H1 (cell line): ENCODE data around the gene S100PBP. TPM values are rescaled to one million over a fixed set of nuclear protein-coding genes. Genes with fewer than 3 reads are reported as not detected.

ENCODE experiments used
- CTCF ChIA-PET: fragments of 300-600 bp; sonication (Branson Sonifier 250); formaldehyde crosslinking; loops from one replicate; lab custom pipeline; 2021; ENCODE audit not compliant: partially characterized antibody; lab: Charles Lee
- POLR2A ChIA-PET: fragments of 300-600 bp; sonication (Branson Sonifier 250); formaldehyde crosslinking; loops from one replicate; lab custom pipeline; 2021; ENCODE audit warnings: inconsistent platforms; ENCODE audit not compliant: partially characterized antibody; lab: Charles Lee
- DNase-seq, 2 experiments: peaks; one replicate each; pipeline versions ENCODE4 v3.0.0 to v3.0.0-alpha.2; 2010 to 2022; ENCODE audit warnings: low spot score in 2 of 2, low read depth in 1 of 2, mixed read lengths in 1 of 2
- FAIRE-seq: peaks from 2 replicates; lab custom pipeline; 2011; peaks lifted over from hg19 to GRCh38; lab: Jason Lieb, UNC
- H2AFZ ChIP-seq: 2 replicates; pipeline ENCODE4 v1.8.1; 2012; ENCODE audit warnings: low read length, inconsistent platforms
- H2AK5ac ChIP-seq: 2 replicates; pipeline ENCODE4 v1.6.1; 2013; ENCODE audit warnings: low read depth, low read length
- H2BK120ac ChIP-seq: replicated peaks from 2 replicates; pipeline ENCODE3; 2013; ENCODE audit warnings: low read depth, low read length, inconsistent platforms
- H2BK12ac ChIP-seq: 2 replicates; pipeline ENCODE4 v1.6.1; 2013; ENCODE audit warnings: low read depth, low read length
- H2BK15ac ChIP-seq: 2 replicates; pipeline ENCODE4 v1.6.1; 2013; ENCODE audit warnings: low read length
- H2BK20ac ChIP-seq: 2 replicates; pipeline ENCODE4 v1.6.1; 2013; ENCODE audit warnings: low read length
- H2BK5ac ChIP-seq: 2 replicates; pipeline ENCODE4 v1.6.1; 2013; ENCODE audit warnings: low read depth, low read length
- H3K14ac ChIP-seq: 2 replicates; pipeline ENCODE4 v1.6.1; 2013; ENCODE audit warnings: inconsistent platforms; ENCODE audit not compliant: insufficient read length
- H3K18ac ChIP-seq: 2 replicates; pipeline ENCODE4 v1.6.1; 2013; ENCODE audit warnings: low read length; ENCODE audit errors: extremely low read depth
- H3K23ac ChIP-seq: 2 replicates; pipeline ENCODE4 v1.6.1; 2013; ENCODE audit warnings: inconsistent platforms; ENCODE audit not compliant: insufficient read length
- H3K23me2 ChIP-seq: 2 replicates; pipeline ENCODE4 v1.6.1; 2013; ENCODE audit warnings: low read depth, low read length
- H3K27ac ChIP-seq: 2 replicates; pipeline ENCODE4 v1.6.1; 2011; ENCODE audit warnings: low read depth, low read length, inconsistent platforms
- H3K27me3 ChIP-seq, 4 experiments: replicated peaks in 1 of 4; 1 replicate in 1 of 4; 2 replicates in 3 of 4; pipeline versions ENCODE4 v1.6.1 to v1.8.1; 2011 to 2013; ENCODE audit warnings: low read length in 3 of 4, mild to moderate bottlenecking in 3 of 4, inconsistent platforms in 2 of 4, mixed read lengths in 2 of 4, moderate library complexity in 1 of 4; ENCODE audit not compliant: control insufficient read depth in 3 of 4, insufficient read depth in 3 of 4; ENCODE audit errors: extremely low read depth in 1 of 4
- H3K36me3 ChIP-seq, 4 experiments: 2 replicates each; pipeline versions ENCODE4 v1.6.1 to v1.8.1; 2011 to 2013; ENCODE audit warnings: mild to moderate bottlenecking in 4 of 4, low read length in 3 of 4, moderate library complexity in 2 of 4, control low read depth in 1 of 4, inconsistent platforms in 1 of 4; ENCODE audit not compliant: insufficient read depth in 4 of 4, control insufficient read depth in 2 of 4
- H3K4ac ChIP-seq: replicated peaks from 2 replicates; pipeline ENCODE3; 2013; ENCODE audit warnings: low read length, low read depth, mixed read lengths, inconsistent platforms; ENCODE audit not compliant: insufficient read length
- H3K4me1 ChIP-seq, 4 experiments: replicated peaks in 1 of 4; 1 replicate in 1 of 4; 2 replicates in 3 of 4; pipeline versions ENCODE4 v1.6.1 to v1.8.1; 2011 to 2013; ENCODE audit warnings: low read length in 3 of 4, inconsistent platforms in 2 of 4, mixed read lengths in 1 of 4; ENCODE audit not compliant: insufficient read depth in 4 of 4, control insufficient read depth in 3 of 4
- H3K4me2 ChIP-seq, 2 experiments: 2 replicates each; pipeline versions ENCODE4 v1.6.1 to v1.8.1; 2011 to 2013; ENCODE audit warnings: low read depth in 2 of 2, low read length in 2 of 2, control low read depth in 1 of 2, inconsistent platforms in 1 of 2, mild to moderate bottlenecking in 1 of 2; ENCODE audit not compliant: insufficient read depth in 1 of 2
- H3K4me3 ChIP-seq, 4 experiments: fragments of 200-600, 300-600 bp in 1 of 4; sonication (generic), shearing (Covaris generic), sonication (Bioruptor Twin) in 1 of 4; 2 replicates each; pipeline versions ENCODE4 v1.5.1 to v1.8.1; 2011 to 2016; ENCODE audit warnings: low read length in 4 of 4, low read depth in 3 of 4, control low read depth in 2 of 4, inconsistent platforms in 2 of 4, mild to moderate bottlenecking in 2 of 4, mixed read lengths in 1 of 4, moderate library complexity in 1 of 4; ENCODE audit not compliant: insufficient read depth in 2 of 4; ENCODE audit errors: extremely low read depth in 1 of 4
- H3K56ac ChIP-seq: replicated peaks from 2 replicates; pipeline ENCODE3; 2013; ENCODE audit warnings: low read depth, mild to moderate bottlenecking, mixed read lengths, low read length, inconsistent platforms; ENCODE audit not compliant: insufficient read length
- H3K79me1 ChIP-seq: 2 replicates; pipeline ENCODE4 v1.6.1; 2013; ENCODE audit warnings: low read depth, low read length, control low read depth
- H3K79me2 ChIP-seq, 2 experiments: 2 replicates each; pipeline versions ENCODE4 v1.6.1 to v1.8.1; 2012 to 2013; ENCODE audit warnings: low read length in 2 of 2, mild to moderate bottlenecking in 2 of 2, inconsistent platforms in 1 of 2; ENCODE audit not compliant: insufficient read depth in 2 of 2, control insufficient read depth in 1 of 2
- H3K9ac ChIP-seq, 4 experiments: replicated peaks in 1 of 4; 1 replicate in 1 of 4; 2 replicates in 3 of 4; pipeline versions ENCODE4 v1.6.1 to v1.8.1; 2011 to 2013; ENCODE audit warnings: low read depth in 3 of 4, low read length in 3 of 4, control low read depth in 2 of 4, mild to moderate bottlenecking in 2 of 4, moderate library complexity in 2 of 4, inconsistent platforms in 1 of 4; ENCODE audit errors: extremely low read depth in 1 of 4
- H3K9me3 ChIP-seq, 2 experiments: 2 replicates each; pipeline versions ENCODE4 v1.6.1 to v1.8.1; 2012 to 2013; ENCODE audit warnings: mild to moderate bottlenecking in 2 of 2, moderate library complexity in 2 of 2, control low read depth in 1 of 2, inconsistent platforms in 1 of 2, low read depth in 1 of 2, low read length in 1 of 2, mixed read lengths in 1 of 2; ENCODE audit not compliant: insufficient read depth in 2 of 2
- H4K20me1 ChIP-seq, 2 experiments: replicated peaks in 1 of 2; 2 replicates each; pipeline versions ENCODE3 to v1.8.1; 2011 to 2013; ENCODE audit warnings: inconsistent platforms in 2 of 2, low read length in 2 of 2, mild to moderate bottlenecking in 1 of 2; ENCODE audit not compliant: insufficient read depth in 2 of 2, control insufficient read depth in 1 of 2
- H4K5ac ChIP-seq: 2 replicates; pipeline ENCODE4 v1.6.1; 2013; ENCODE audit warnings: low read length, low read depth, mixed read lengths, inconsistent platforms; ENCODE audit not compliant: insufficient read length
- H4K8ac ChIP-seq: 2 replicates; pipeline ENCODE4 v1.8.0; 2013; ENCODE audit warnings: mild to moderate bottlenecking, moderate library complexity, low read length, inconsistent platforms; ENCODE audit not compliant: insufficient read depth; ENCODE audit errors: extremely low read depth
- H4K91ac ChIP-seq: replicated peaks from 2 replicates; pipeline ENCODE3; 2013; ENCODE audit warnings: low read length, mixed read lengths, inconsistent platforms; ENCODE audit not compliant: insufficient read length
- BRCA1 ChIP-seq: IDR thresholded peaks from 2 replicates; pipeline ENCODE4 v1.6.1; 2012; ENCODE audit warnings: low read depth, low read length, improper control_type of control experiment
- CHD2 ChIP-seq: IDR thresholded peaks from 2 replicates; pipeline ENCODE4 v1.6.1; 2012; ENCODE audit warnings: low read length, improper control_type of control experiment
- EZH2 ChIP-seq: fragments of 200-600 bp; sonication (generic); IDR thresholded peaks from 2 replicates; pipeline ENCODE4 v1.7.1; 2012; ENCODE audit warnings: low read depth, mild to moderate bottlenecking, moderate library complexity, low read length, inconsistent platforms; ENCODE audit not compliant: severe bottlenecking
- GABPA ChIP-seq: IDR thresholded peaks from 2 replicates; pipeline ENCODE4 v1.6.1; 2011; ENCODE audit warnings: mild to moderate bottlenecking, low read length, moderate library complexity, borderline replicate concordance; ENCODE audit not compliant: insufficient read depth
- GTF2F1 ChIP-seq: IDR thresholded peaks from 2 replicates; pipeline ENCODE4 v1.6.1; 2012; ENCODE audit warnings: low read depth, low read length, improper control_type of control experiment, borderline replicate concordance
- JUND ChIP-seq: IDR thresholded peaks from 2 replicates; pipeline ENCODE4 v1.6.1; 2011; ENCODE audit warnings: mild to moderate bottlenecking, improper control_type of control experiment, low read length
- KDM1A ChIP-seq: fragments of 200-600, 300-600 bp; sonication (generic); IDR thresholded peaks from 2 replicates; pipeline ENCODE4 v1.7.1; 2016; ENCODE audit warnings: mild to moderate bottlenecking, low read length, borderline replicate concordance
- PHF8 ChIP-seq: fragments of 200-600 bp; sonication (generic); conservative IDR thresholded peaks from 2 replicates; pipeline ENCODE4 v1.7.1; 2012; ENCODE audit warnings: low read depth, mild to moderate bottlenecking, inconsistent platforms, low read length, moderate library complexity
- POLR2A ChIP-seq, 2 experiments: IDR thresholded peaks; 1 replicate in 1 of 2; 2 replicates in 1 of 2; pipeline ENCODE4 v1.6.1; 2011; ENCODE audit warnings: low read depth in 2 of 2, low read length in 2 of 2, mild to moderate bottlenecking in 2 of 2; ENCODE audit errors: control extremely low read depth in 1 of 2
- POU5F1 ChIP-seq: IDR thresholded peaks from 2 replicates; pipeline ENCODE4 v1.6.1; 2011; ENCODE audit warnings: low read depth, mild to moderate bottlenecking, low read length, moderate library complexity
- SAP30 ChIP-seq: fragments of 300-600 bp; sonication (generic); IDR thresholded peaks from 2 replicates; pipeline ENCODE4 v1.7.1; 2012; ENCODE audit warnings: low read length, moderate library complexity, mild to moderate bottlenecking, inconsistent platforms; ENCODE audit not compliant: insufficient read depth, insufficient replicate concordance
- SRF ChIP-seq: IDR thresholded peaks from 2 replicates; pipeline ENCODE4 v1.6.1; 2011; ENCODE audit warnings: mild to moderate bottlenecking, low read depth, low read length, moderate library complexity
- TCF12 ChIP-seq: IDR thresholded peaks from 2 replicates; pipeline ENCODE4 v1.6.1; 2011; ENCODE audit warnings: low read depth, mild to moderate bottlenecking, low read length
- WGBS, 2 experiments: shearing (Covaris generic) in 1 of 2; methylation state at CpG; one replicate each; pipeline versions ENCODE4 v1.1.6 to v1.1.7; 2013 to 2015; ENCODE audit warnings: low lambda C conversion rate in 2 of 2, mixed read lengths in 2 of 2, inconsistent platforms in 1 of 2, low coverage in 1 of 2, missing lambda C conversion rate in 1 of 2; ENCODE audit not compliant: insufficient replicate concordance in 2 of 2, insufficient coverage in 1 of 2, insufficient read length in 1 of 2; ENCODE audit errors: extremely low coverage in 1 of 2, missing lambda C conversion rate in 1 of 2; 5-methylcytosine and 5-hydroxymethylcytosine counted together
- polyA plus RNA-seq, 7 experiments: library from polyadenylated mRNA; depleted of rRNA in 3 of 7; stranded (reverse) in 5 of 7; unstranded in 2 of 7; fragments of >200 nt in 5 of 7; fragments of 200-250 nt in 2 of 7; gene quantifications; 1 replicate in 5 of 7; 2 replicates in 1 of 7; 4 replicates in 1 of 7; pipeline versions ENCODE4 v1.2.1 to v1.2.3, GENCODE V29; 2011 to 2013; ENCODE audit warnings: missing spikeins in 2 of 7, mixed read lengths in 2 of 7
- total RNA-seq: library from RNA; stranded (reverse); fragmentation: NEBNext Ultra II Directional; extraction: Animal tissue kit (Norgen Biotek cat#: 25700); gene quantifications from 2 replicates; pipeline ENCODE4 v1.2.1, GENCODE V29; 2021

S100PBP gene
- total and polyA plus RNA-seq, 2 of the 8 experiments (the other 6 are each of a cell fraction or from before 2014, with no cell fraction given), result 43.8 to 68.3 TPM

GRCh38 chr1:32890516-32891240 is 73.2 kb downstream of the S100PBP start:
- POLR2A ChIA-PET, result interaction anchor here (0.7 kb wide), 1 partner anchor 38 kb away, joined by 3 read pairs; no protein-coding TSS in a partner anchor
- no peak overlapping the region for H3K9ac ChIP-seq
- no peak overlapping the region for H2BK5ac ChIP-seq
- no peak for FAIRE-seq
- no peak overlapping the region for H4K91ac ChIP-seq
- H3K23ac ChIP-seq, result no peak overlapping the region
- no peaks in the 10 kb centered on the region for H3K79me1 ChIP-seq
- 87% methylated on average over 7 of the region's 7 CpGs; no CpG with 5 or more reads in 1 of the 2 experiments for WGBS, 2 experiments
- no peak overlapping the region for H4K5ac ChIP-seq
- no peak overlapping the region for H3K27ac ChIP-seq
- no peak overlapping the region for H3K4me2 ChIP-seq
- peaks cover 2 to 45% (median 25%) of the 10 kb centered on the region in 4 experiments for H3K27me3 ChIP-seq
- no peak overlapping the region for H3K4me3 ChIP-seq
- H3K18ac ChIP-seq, result no peak overlapping the region
- H2BK12ac ChIP-seq, result no peak overlapping the region
- no peak for DNase-seq
- H3K9me3 ChIP-seq, result peaks cover 0 to 6% of the 10 kb centered on the region in 2 experiments; a peak in 1 of 4 replicates
- peaks cover 7% of the 10 kb centered on the region; the same call in 1 of the 2 replicates for H3K23me2 ChIP-seq
- H2AFZ ChIP-seq, result no peak overlapping the region
- no peak overlapping the region for H2AK5ac ChIP-seq
- H3K56ac ChIP-seq, result no peak overlapping the region
- H3K4ac ChIP-seq, result no peak overlapping the region
- no peak overlapping the region for H4K8ac ChIP-seq
- H3K79me2 ChIP-seq, result no peaks in the 10 kb centered on the region
- no peak overlapping the region for H2BK120ac ChIP-seq
- H4K20me1 ChIP-seq, result peaks cover 0 to 16% of the 10 kb centered on the region in 2 experiments
- no peaks in the 10 kb centered on the region for H3K36me3 ChIP-seq
- CTCF ChIA-PET, result interaction anchor here (0.7 to 16.6 kb wide), 13 partner anchors 9 to 204 kb away, joined by 3 to 382 read pairs (median 4); partner anchors contain the start of genes FNDC5 and HPCA
- no peak overlapping the region for H2BK20ac ChIP-seq
- no peak overlapping the region for H3K14ac ChIP-seq
- peaks cover 0 to 19% (median 9%) of the 10 kb centered on the region in 4 experiments; a peak in 6 of 7 replicates for H3K4me1 ChIP-seq
- H2BK15ac ChIP-seq, result no peak overlapping the region
- TF ChIP-seq PHF8, result no peak
- no peak for TF ChIP-seq POU5F1
- TF ChIP-seq POLR2A (IDR thresholded peaks at IDR 0.05; ENCODE audit: control extremely low read depth in 1 of 2, low read depth in 2 of 2, low read length in 2 of 2), result no peak
- TF ChIP-seq EZH2, result no peak
- TF ChIP-seq GABPA, result no peak
- TF ChIP-seq SRF, result no peak
- no peak for TF ChIP-seq KDM1A
- TF ChIP-seq SAP30, result no peak
- TF ChIP-seq GTF2F1, result no peak
- TF ChIP-seq JUND, result no peak
- TF ChIP-seq CHD2, result no peak
- no peak for TF ChIP-seq TCF12
- no peak for TF ChIP-seq BRCA1
